CD4-positive, alpha-beta memory T cell (primary cell): ENCODE data around the gene KRT77. TPM values are rescaled to one million over a fixed set of nuclear protein-coding genes. Genes with fewer than 3 reads are reported as not detected.

Source experiments
- CTCF ChIA-PET: fragments of 350-600 bp; sonication (Branson Sonifier 250); formaldehyde crosslinking; loops from one replicate; lab custom pipeline; 2021; ENCODE audit warnings: inconsistent platforms; ENCODE audit not compliant: partially characterized antibody; lab: Charles Lee
- POLR2A ChIA-PET: fragments of 350-600 bp; sonication (Branson Sonifier 250); formaldehyde crosslinking; loops from one replicate; lab custom pipeline; 2021; ENCODE audit not compliant: partially characterized antibody; lab: Charles Lee
- DNase-seq, 5 donors: peaks; one replicate each; pipeline versions ENCODE4 v3.0.0 to v3.0.0-alpha.2; 2020 to 2022; ENCODE audit warnings: mixed read lengths in 1 of 5
- H3K27ac ChIP-seq: one replicate; pipeline ENCODE4 v1.7.0; 2013; ENCODE audit warnings: low read depth, low read length
- H3K27me3 ChIP-seq: 2 replicates; pipeline ENCODE4 v1.7.0; 2013; ENCODE audit warnings: mild to moderate bottlenecking, low read length, moderate library complexity; ENCODE audit not compliant: insufficient read depth
- H3K36me3 ChIP-seq: 2 replicates; pipeline ENCODE4 v1.7.0; 2013; ENCODE audit warnings: mild to moderate bottlenecking, low read length, moderate library complexity; ENCODE audit not compliant: insufficient read depth
- H3K4me1 ChIP-seq: 2 replicates; pipeline ENCODE4 v1.7.0; 2013; ENCODE audit warnings: mild to moderate bottlenecking, low read length, moderate library complexity; ENCODE audit not compliant: insufficient read depth
- H3K4me3 ChIP-seq, 2 donors: one replicate each; pipeline ENCODE4 v1.7.0; 2013; ENCODE audit warnings: low read length in 2 of 2, mild to moderate bottlenecking in 1 of 2
- H3K9me3 ChIP-seq, 2 donors: one replicate each; pipeline ENCODE4 v1.7.0; 2013; ENCODE audit warnings: low read length in 2 of 2, control low read depth in 1 of 2; ENCODE audit not compliant: control insufficient read depth in 1 of 2
- H3K27ac Mint-ChIP-seq, 7 donors: one replicate each; pipeline ENCODE4 v1.8.0; 2020 to 2021; ENCODE audit warnings: mixed read lengths in 7 of 7, mild to moderate bottlenecking in 6 of 7, inconsistent platforms in 3 of 7, moderate library complexity in 3 of 7
- H3K27me3 Mint-ChIP-seq, 2 donors: one replicate each; pipeline ENCODE4 v1.8.0; 2020 to 2021; ENCODE audit warnings: mixed read lengths in 2 of 2
- H3K36me3 Mint-ChIP-seq, 2 donors: one replicate each; pipeline ENCODE4 v1.8.0; 2020 to 2021; ENCODE audit warnings: mixed read lengths in 2 of 2, inconsistent platforms in 1 of 2, mild to moderate bottlenecking in 1 of 2
- H3K4me1 Mint-ChIP-seq, 4 donors: one replicate each; pipeline ENCODE4 v1.8.0; 2020 to 2021; ENCODE audit warnings: mixed read lengths in 4 of 4, mild to moderate bottlenecking in 1 of 4
- H3K4me3 Mint-ChIP-seq, 8 donors: one replicate each; pipeline ENCODE4 v1.8.0; 2020 to 2021; ENCODE audit warnings: mixed read lengths in 8 of 8, mild to moderate bottlenecking in 7 of 8, moderate library complexity in 6 of 8, inconsistent platforms in 3 of 8
- H3K9me3 Mint-ChIP-seq, 8 donors: one replicate each; pipeline ENCODE4 v1.8.0; 2020 to 2021; ENCODE audit warnings: mixed read lengths in 8 of 8, mild to moderate bottlenecking in 5 of 8, inconsistent platforms in 3 of 8, moderate library complexity in 1 of 8
- intact Hi-C: fragments of 100-400 bp; cut with micrococcal nuclease; formaldehyde crosslinking; loops from one replicate; pipeline ENCODE4 v1.15.1; 2023
- polyA plus RNA-seq, 2 donors: library from polyadenylated mRNA; unstranded; fragments of 300-500 nt; fragmentation: Illumina TruSeq; gene quantifications; one replicate each; pipeline ENCODE4 v1.2.3, GENCODE V29; 2021
- total RNA-seq, 2 experiments: library from RNA; stranded (reverse); gene quantifications; one replicate each; pipeline ENCODE4 v1.2.3, GENCODE V29; 2021

KRT77 gene
- total and polyA plus RNA-seq, 4 experiments from 2014 or later = not detected

DNA sequence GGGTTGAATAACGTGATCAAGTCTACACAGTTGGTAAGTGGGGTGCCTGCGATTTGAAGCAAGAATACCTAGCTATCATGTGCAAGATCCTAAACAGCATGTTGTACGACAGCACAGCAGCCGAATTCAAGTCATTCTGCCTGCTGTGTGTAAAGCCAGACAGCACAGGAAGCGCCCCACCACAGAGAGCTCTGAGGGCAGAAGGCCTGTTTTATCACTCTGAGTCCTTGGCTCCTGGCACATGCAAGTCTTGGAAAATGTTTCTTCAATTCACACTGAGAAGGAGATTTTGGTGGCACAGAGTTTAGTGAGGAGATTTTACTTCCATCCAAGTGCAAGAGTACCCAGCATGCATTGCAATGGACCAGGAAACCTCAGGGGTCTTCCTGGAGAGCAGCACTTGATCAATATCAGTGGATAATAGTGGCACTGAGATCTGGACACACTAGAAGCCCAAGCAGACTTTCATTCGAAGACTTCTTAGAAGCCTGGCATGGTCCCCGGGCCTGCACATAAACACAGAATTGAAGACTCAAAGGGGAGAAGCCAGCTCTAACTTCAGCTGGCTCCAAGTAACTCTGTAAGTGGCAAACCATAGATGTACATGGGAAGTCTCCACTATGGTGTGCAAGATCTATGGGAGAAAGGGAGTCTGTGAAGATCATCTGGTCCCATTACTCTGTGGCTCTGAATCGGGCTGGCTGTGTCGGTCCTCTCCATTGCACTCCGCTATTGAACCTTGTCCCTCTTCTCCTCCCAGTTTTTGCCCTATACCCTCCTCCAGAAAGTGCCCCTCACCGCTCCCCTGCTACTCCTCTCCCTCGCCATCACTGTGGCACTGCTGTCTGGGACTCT is 21.6 kb downstream of the KRT77 start:
- Histone ChIP-seq H3K27me3 (no peaks in the 10 kb centered on the region), H3K9me3 (no peaks in the 10 kb centered on the region), H3K4me1 (peaks cover 11% of the 10 kb centered on the region), H3K4me3 (no peak overlapping the region), H3K36me3 (no peaks in the 10 kb centered on the region), H3K27ac (no peak overlapping the region)
- intact Hi-C loops = no loop called here
- peak; percentile 13 to 50 (median 32) for DNase-seq
- no peaks in the 10 kb centered on the region for H3K9me3 Mint-ChIP-seq
- no peaks in the 10 kb centered on the region for H3K36me3 Mint-ChIP-seq
- CTCF ChIA-PET = interaction anchor here (1.0 to 1.4 kb wide), 4 partner anchors 96 to 198 kb away, joined by 3 to 4 read pairs (median 4); no protein-coding TSS in a partner anchor
- POLR2A ChIA-PET = interaction anchor here (1.0 kb wide), 1 partner anchor 10 kb away, joined by 3 read pairs; no protein-coding TSS in a partner anchor
- peaks cover 8 to 21% of the 10 kb centered on the region in 2 donors for H3K27me3 Mint-ChIP-seq
- H3K27ac Mint-ChIP-seq = peak overlapping the region in 4 of 7 donors; percentile 6 to 77 (median 66)
- peaks cover 5 to 21% (median 15%) of the 10 kb centered on the region in 4 donors for H3K4me1 Mint-ChIP-seq
- H3K4me3 Mint-ChIP-seq = peak overlapping the region in 1 of 8 donors; percentile 43

DNA sequence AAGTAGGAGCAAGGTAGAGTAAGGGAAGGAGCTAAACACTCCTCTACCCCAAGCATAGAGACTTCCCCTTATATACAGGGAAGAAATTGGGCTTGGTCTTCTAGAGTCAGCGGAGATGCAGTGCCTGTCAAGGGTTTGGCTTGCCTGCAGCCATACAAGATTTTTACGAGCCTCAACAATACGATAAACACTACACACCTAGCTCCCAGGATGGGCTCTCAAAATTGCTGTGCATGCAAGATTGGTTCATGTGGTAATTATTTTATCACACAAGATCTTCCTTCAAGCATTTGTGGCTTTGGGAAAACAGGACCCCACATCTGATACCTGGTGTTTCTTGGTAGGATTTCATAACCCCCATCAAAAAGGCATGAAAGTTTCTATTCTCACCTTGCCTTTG is 23.0 kb downstream of the KRT77 start, which contains the start of gene KRT1:
Gene KRT1, minus strand, starts transcription at position 45 of the 400 bp plus-strand sequence. CDS start 59 bp downstream, outside the sequence.
- H3K9me3 ChIP-seq = no peaks in the 10 kb centered on the region
- H3K4me3 ChIP-seq = no peak within 1 kb of the TSS
- H3K27ac ChIP-seq = no peak within 1 kb of the TSS
- H3K4me1 ChIP-seq = peaks cover 11% of the 10 kb centered on the region
- ChIA-PET CTCF (interaction anchor here (1.3 to 1.4 kb wide), 2 partner anchors 68 to 190 kb away, joined by 3 to 4 read pairs; no protein-coding TSS in a partner anchor), POLR2A (no interaction called here)
- no peaks in the 10 kb centered on the region for H3K9me3 Mint-ChIP-seq
- no peak for DNase-seq
- H3K27ac Mint-ChIP-seq = peak within 1 kb of the TSS in 3 of 7 donors; percentile 14 to 77 (median 43)
- peaks cover 5 to 21% (median 15%) of the 10 kb centered on the region in 4 donors for H3K4me1 Mint-ChIP-seq
- H3K27me3 ChIP-seq = no peaks in the 10 kb centered on the region
- intact Hi-C loops = no loop called here
- H3K4me3 Mint-ChIP-seq = peak within 1 kb of the TSS in 2 of 8 donors; percentile 2 to 51
- no peaks in the 10 kb centered on the region for H3K36me3 Mint-ChIP-seq
- no peaks in the 10 kb centered on the region for H3K36me3 ChIP-seq
- peaks cover 8 to 23% of the 10 kb centered on the region in 2 donors for H3K27me3 Mint-ChIP-seq

DNA sequence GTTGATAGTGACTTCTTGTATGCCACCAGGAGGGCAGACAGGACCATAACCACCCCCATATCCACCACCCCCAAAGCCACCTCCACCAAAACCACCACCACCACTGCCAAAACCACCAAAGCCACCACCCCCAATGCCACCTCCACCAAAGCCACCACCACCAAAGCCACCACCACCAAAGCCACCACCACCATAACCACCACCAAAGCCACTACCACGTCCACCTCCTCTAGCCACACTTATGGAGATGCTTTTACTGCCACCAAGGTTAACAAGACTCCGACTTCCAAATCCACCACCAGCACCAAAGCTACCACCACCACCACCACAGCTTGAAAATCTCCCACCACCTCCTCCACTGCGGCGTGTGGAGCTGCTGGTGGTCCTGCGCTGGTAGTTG is 23.4 kb downstream of the KRT77 start:
- Mint-ChIP-seq H3K36me3 (no peaks in the 10 kb centered on the region), H3K9me3 (no peaks in the 10 kb centered on the region), H3K4me3 (no peak overlapping the region), H3K27ac (peak overlapping the region in 1 of 7 donors; percentile 43), H3K27me3 (peaks cover 8 to 23% of the 10 kb centered on the region in 2 donors), H3K4me1 (peaks cover 5 to 21% (median 15%) of the 10 kb centered on the region in 4 donors)
- no peak overlapping the region for H3K4me3 ChIP-seq
- no peaks in the 10 kb centered on the region for H3K27me3 ChIP-seq
- no peak overlapping the region for H3K27ac ChIP-seq
- peaks cover 11% of the 10 kb centered on the region for H3K4me1 ChIP-seq
- intact Hi-C loops = no loop called here
- no peak for DNase-seq
- POLR2A ChIA-PET = no interaction called here
- CTCF ChIA-PET = interaction anchor here (1.3 kb wide), 1 partner anchor 68 kb away, joined by 3 read pairs; no protein-coding TSS in a partner anchor
- H3K9me3 ChIP-seq = no peaks in the 10 kb centered on the region
- no peaks in the 10 kb centered on the region for H3K36me3 ChIP-seq

DNA sequence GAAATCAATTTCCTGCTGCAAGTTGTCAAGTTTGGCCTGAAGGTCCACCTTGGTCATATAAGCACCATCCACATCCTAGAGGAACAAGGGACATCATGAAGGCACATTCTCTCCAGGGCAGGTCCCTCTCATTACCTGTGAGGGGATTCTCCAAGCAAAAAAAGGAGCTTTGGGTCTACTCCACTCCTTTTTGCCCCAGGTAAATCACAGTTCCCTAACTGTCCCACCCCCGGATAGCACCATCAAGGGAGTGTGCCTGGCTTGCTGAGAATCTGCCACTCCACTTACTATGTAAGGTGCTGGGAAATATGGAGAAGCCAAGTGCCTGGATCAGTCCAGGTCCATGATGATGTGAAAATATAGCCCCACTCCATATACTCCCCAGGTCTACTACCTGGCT is 25.7 kb downstream of the KRT77 start:
- no peaks in the 10 kb centered on the region for H3K9me3 Mint-ChIP-seq
- Histone ChIP-seq H3K36me3 (no peaks in the 10 kb centered on the region), H3K4me1 (peaks cover 11% of the 10 kb centered on the region), H3K9me3 (no peaks in the 10 kb centered on the region), H3K27me3 (no peaks in the 10 kb centered on the region), H3K4me3 (no peak overlapping the region), H3K27ac (no peak overlapping the region)
- peak overlapping the region in 1 of 7 donors; percentile 34 for H3K27ac Mint-ChIP-seq
- no peak for DNase-seq
- intact Hi-C loops = no loop called here
- POLR2A ChIA-PET = interaction anchor here (0.6 kb wide), 1 partner anchor 639 kb away, joined by 3 read pairs; no protein-coding TSS in a partner anchor
- peak overlapping the region in 1 of 8 donors; percentile 76 for H3K4me3 Mint-ChIP-seq
- no peaks in the 10 kb centered on the region for H3K36me3 Mint-ChIP-seq
- CTCF ChIA-PET = no interaction called here
- H3K4me1 Mint-ChIP-seq = peaks cover 6 to 21% (median 11%) of the 10 kb centered on the region in 4 donors
- peaks cover 7 to 16% of the 10 kb centered on the region in 2 donors for H3K27me3 Mint-ChIP-seq

DNA sequence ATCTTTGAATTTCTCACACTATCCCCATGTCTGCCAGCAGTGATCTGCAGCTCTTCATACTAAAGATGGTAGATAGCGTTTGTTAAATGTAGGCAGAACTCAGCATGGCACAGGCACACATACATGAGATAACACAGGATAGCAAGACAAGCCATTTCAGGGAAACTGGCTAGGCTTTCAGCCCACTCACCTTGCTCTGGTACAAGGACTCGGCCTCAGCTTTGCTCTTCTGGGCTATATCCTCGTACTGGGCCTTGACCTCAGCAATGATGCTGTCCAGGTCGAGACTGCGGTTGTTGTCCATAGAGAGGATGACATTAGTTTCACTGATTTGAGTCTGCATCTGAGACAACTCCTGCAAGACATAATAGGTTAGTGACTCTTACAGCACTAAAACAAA is 26.2 kb downstream of the KRT77 start:
- no peaks in the 10 kb centered on the region for H3K9me3 ChIP-seq
- H3K27me3 ChIP-seq = no peaks in the 10 kb centered on the region
- Mint-ChIP-seq H3K9me3 (no peaks in the 10 kb centered on the region), H3K4me1 (peaks cover 6 to 19% (median 11%) of the 10 kb centered on the region in 4 donors), H3K27me3 (peaks cover 7 to 16% of the 10 kb centered on the region in 2 donors), H3K36me3 (no peaks in the 10 kb centered on the region), H3K4me3 (peak overlapping the region in 4 of 8 donors; percentile 58 to 76 (median 74)), H3K27ac (peak overlapping the region in 2 of 7 donors; percentile 1 to 82)
- ChIA-PET POLR2A (interaction anchor here (0.6 kb wide), 1 partner anchor 640 kb away, joined by 3 read pairs; no protein-coding TSS in a partner anchor), CTCF (no interaction called here)
- peaks cover 11% of the 10 kb centered on the region for H3K4me1 ChIP-seq
- no peak overlapping the region for H3K4me3 ChIP-seq
- no peak overlapping the region for H3K27ac ChIP-seq
- no peaks in the 10 kb centered on the region for H3K36me3 ChIP-seq
- no peak for DNase-seq
- intact Hi-C loops = no loop called here

DNA sequence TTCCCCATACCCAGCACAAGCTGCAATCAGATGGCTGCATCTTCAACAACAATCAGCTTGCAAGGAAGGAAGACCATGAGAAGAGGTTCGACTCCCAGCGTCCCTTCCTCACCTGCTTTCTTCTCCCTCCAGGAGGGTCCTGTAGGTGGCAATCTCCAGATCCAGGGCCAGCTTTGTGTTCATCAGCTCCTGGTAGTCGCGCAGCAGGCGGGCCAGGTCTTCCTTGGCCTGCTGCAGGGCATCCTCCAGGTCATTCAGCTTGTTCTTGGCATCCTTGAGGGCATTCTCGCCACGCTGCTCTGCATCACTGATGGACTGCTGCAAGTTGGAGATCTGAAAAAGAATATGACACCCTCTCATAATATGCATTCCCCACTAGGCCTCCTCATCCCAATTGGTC is 27.2 kb downstream of the KRT77 start:
- H3K4me1 Mint-ChIP-seq = peaks cover 1 to 9% (median 4%) of the 10 kb centered on the region in 4 donors
- H3K27me3 Mint-ChIP-seq = peaks cover 7 to 16% of the 10 kb centered on the region in 2 donors
- ChIA-PET CTCF (interaction anchor here (1.1 kb wide), 1 partner anchor 94 kb away, joined by 3 read pairs; no protein-coding TSS in a partner anchor), POLR2A (no interaction called here)
- Histone ChIP-seq H3K27me3 (no peaks in the 10 kb centered on the region), H3K36me3 (no peaks in the 10 kb centered on the region), H3K27ac (no peak overlapping the region), H3K9me3 (no peaks in the 10 kb centered on the region), H3K4me1 (peaks cover 3% of the 10 kb centered on the region), H3K4me3 (no peak overlapping the region)
- H3K4me3 Mint-ChIP-seq = peak overlapping the region in 5 of 8 donors; percentile 3 to 76 (median 72)
- no peaks in the 10 kb centered on the region for H3K36me3 Mint-ChIP-seq
- intact Hi-C loops = no loop called here
- no peaks in the 10 kb centered on the region for H3K9me3 Mint-ChIP-seq
- peak overlapping the region in 3 of 7 donors; percentile 6 to 82 (median 67) for H3K27ac Mint-ChIP-seq
- DNase-seq = no peak

DNA sequence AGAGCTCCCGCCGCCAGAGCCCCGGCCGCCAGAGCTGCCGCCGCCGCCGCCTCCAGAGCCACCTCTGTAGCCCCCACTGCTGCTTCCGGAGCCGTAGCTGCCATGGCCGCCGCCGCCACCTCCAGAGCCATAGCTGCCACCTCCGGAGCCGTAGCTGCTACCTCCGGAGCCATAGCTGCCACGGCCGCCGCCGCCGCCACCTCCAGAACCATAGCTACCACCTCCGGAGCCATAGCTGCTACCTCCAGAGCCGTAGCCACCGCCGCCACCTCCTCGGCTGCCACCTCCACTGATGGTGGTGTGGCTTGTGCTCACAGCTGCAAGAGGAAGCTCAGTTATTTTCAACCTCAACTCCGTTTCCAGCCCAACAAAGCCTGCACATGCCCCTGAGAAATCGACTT is 28.0 kb downstream of the KRT77 start:
- Mint-ChIP-seq H3K27ac (no peak overlapping the region), H3K4me3 (peak overlapping the region in 1 of 8 donors; percentile 76)

More for the DNA sequence above, 28.0 kb downstream of the KRT77 start:
- ChIA-PET POLR2A (no interaction called here), CTCF (interaction anchor here (0.8 kb wide), 1 partner anchor 56 kb away, joined by 3 read pairs; no protein-coding TSS in a partner anchor)
- intact Hi-C loops = no loop called here
- H3K4me3 ChIP-seq = no peak overlapping the region
- Mint-ChIP-seq H3K4me1 (peaks cover 0 to 2% (median 1%) of the 10 kb centered on the region in 4 donors), H3K9me3 (no peaks in the 10 kb centered on the region), H3K27me3 (peaks cover 7 to 18% of the 10 kb centered on the region in 2 donors), H3K36me3 (no peaks in the 10 kb centered on the region)
- no peaks in the 10 kb centered on the region for H3K36me3 ChIP-seq
- H3K27me3 ChIP-seq = no peaks in the 10 kb centered on the region
- H3K9me3 ChIP-seq = no peaks in the 10 kb centered on the region
- no peak overlapping the region for H3K27ac ChIP-seq
- H3K4me1 ChIP-seq = no peaks in the 10 kb centered on the region
- DNase-seq = no peak
